Activated CD4-positive, alpha-beta T cell treated with anti-CD3 and anti-CD28 coated beads, Interleukin-10, Interleukin-2, amounts not matched to agents 100 ng/mL and 50 ng/mL, durations not matched to agents 16 hours and 8 hours (primary cell): ENCODE measurements around the gene MATN4.

ENCODE experiments used
- DNase-seq: peaks from one replicate; pipeline ENCODE4 v3.0.0-alpha.2; 2020

MATN4 gene

GRCh38 chr20:45340236-45340847 is 32.2 kb upstream of the MATN4 start:
- DNase-seq = no peak

- no peak for DNase-seq
Observed at GRCh38 chr20:45339799-45340198, 31.7 kb upstream of the MATN4 start.

- no peak for DNase-seq
Observed at GRCh38 chr20:45339084-45339483, 31.0 kb upstream of the MATN4 start.

- no peak for DNase-seq
Observed at GRCh38 chr20:45338121-45339030, 30.3 kb upstream of the MATN4 start.

- DNase-seq = no peak
Observed at GRCh38 chr20:45337367-45338120, 29.4 kb upstream of the MATN4 start.

- DNase-seq = no peak
Observed at GRCh38 chr20:45336530-45337366, 28.6 kb upstream of the MATN4 start.

- DNase-seq = no peak
Observed at GRCh38 chr20:45330476-45330875, 22.4 kb upstream of the MATN4 start.

- no peak for DNase-seq
Observed at GRCh38 chr20:45329497-45330319, 21.6 kb upstream of the MATN4 start.

GRCh38 chr20:45328451-45328850 is 20.4 kb upstream of the MATN4 start:
- DNase-seq = no peak

GRCh38 chr20:45325371-45325770 is 17.3 kb upstream of the MATN4 start:
- no peak for DNase-seq

- no peak for DNase-seq
Observed at GRCh38 chr20:45323731-45324130, 15.6 kb upstream of the MATN4 start.

GRCh38 chr20:45322952-45323383 is 14.9 kb upstream of the MATN4 start:
- DNase-seq = no peak

GRCh38 chr20:45320948-45321595 is 13.0 kb upstream of the MATN4 start:
- DNase-seq = peak; percentile 63

- DNase-seq = no peak
Observed at GRCh38 chr20:45318948-45319347, 10.8 kb upstream of the MATN4 start.

- peak; percentile 25 for DNase-seq
Observed at GRCh38 chr20:45318386-45318939, 10.4 kb upstream of the MATN4 start.

GRCh38 chr20:45317826-45318225 is 9.7 kb upstream of the MATN4 start:
- no peak for DNase-seq

GRCh38 chr20:45316150-45317080 is 8.3 kb upstream of the MATN4 start:
- DNase-seq = no peak

- DNase-seq = no peak
Observed at GRCh38 chr20:45315672-45316071, 7.6 kb upstream of the MATN4 start.

- no peak for DNase-seq
Observed at GRCh38 chr20:45313943-45314342, 5.8 kb upstream of the MATN4 start.
